Heart left ventricle (tissue), 16 donors: Measurements from ENCODE around the gene ADAMTS18. TPM values are rescaled to one million over a fixed set of nuclear protein-coding genes. Genes with fewer than 3 reads are reported as not detected.

Source experiments
- ATAC-seq, 4 donors: fragments of 200-7000 bp; cut with Tn5 transposase; one replicate each; pipeline ENCODE4 v1.9.1; 2020 to 2022; ENCODE audit warnings: moderate library complexity in 4 of 4, mild to moderate bottlenecking in 3 of 4, moderate number of reproducible peaks in 1 of 4
- DNase-seq, 5 donors: peaks; one replicate each; pipeline ENCODE4 v3.0.0-alpha.2; 2020
- H3K27ac ChIP-seq, 12 donors: fragments of 200-600 bp; sonication (generic) in 4 of 12; one replicate each; pipeline versions ENCODE4 v1.5.0 to v1.8.0; 2016 to 2022; ENCODE audit warnings: mild to moderate bottlenecking in 2 of 12
- H3K27me3 ChIP-seq, 9 donors: fragments of 200-600 bp; sonication (generic) in 2 of 9; one replicate each; pipeline versions ENCODE4 v1.5.1 to v1.8.0; 2016 to 2022; ENCODE audit warnings: mild to moderate bottlenecking in 3 of 9
- H3K36me3 ChIP-seq, 9 donors: fragments of 200-600 bp; sonication (generic) in 2 of 9; one replicate each; pipeline versions ENCODE4 v1.5.0 to v1.8.0; 2018 to 2022; ENCODE audit warnings: mild to moderate bottlenecking in 2 of 9
- H3K4me1 ChIP-seq, 12 donors: fragments of 200-600 bp; sonication (generic) in 4 of 12; one replicate each; pipeline versions ENCODE4 v1.5.0 to v1.8.0; 2016 to 2022; ENCODE audit warnings: mild to moderate bottlenecking in 3 of 12
- H3K4me3 ChIP-seq, 12 donors: fragments of 200-600 bp; sonication (generic) in 4 of 12; one replicate each; pipeline versions ENCODE4 v1.5.0 to v1.8.0; 2017 to 2022; ENCODE audit warnings: mild to moderate bottlenecking in 9 of 12, moderate library complexity in 4 of 12
- H3K9me3 ChIP-seq, 12 donors: fragments of 200-600 bp; sonication (generic) in 4 of 12; one replicate each; pipeline versions ENCODE4 v1.5.0 to v1.8.0; 2016 to 2022; ENCODE audit warnings: mild to moderate bottlenecking in 1 of 12
- CTCF ChIP-seq, 12 donors: fragments of 200-600 bp; sonication (generic) in 4 of 12; IDR thresholded peaks; one replicate each; pipeline versions ENCODE4 v1.5.0 to v1.8.0; 2018 to 2022; ENCODE audit warnings: antibody characterized with exemption in 12 of 12, mild to moderate bottlenecking in 5 of 12
- POLR2A ChIP-seq, 2 donors: fragments of 450-650 bp; IDR thresholded peaks; one replicate each; pipeline ENCODE4 v1.6.1; 2017; ENCODE audit warnings: antibody characterized with exemption in 2 of 2, mild to moderate bottlenecking in 2 of 2, moderate library complexity in 2 of 2
- WGBS, 4 donors: extraction: QIAGEN DNeasy Blood & Tissue Kit in 2 of 4; methylation state at CpG; one replicate each; pipeline versions ENCODE4 v1.1.5 to v1.1.7; 2013 to 2018; 5-methylcytosine and 5-hydroxymethylcytosine counted together
- intact Hi-C, 10 donors: fragments of 100-400 bp; cut with DNase I; formaldehyde crosslinking; loops; one replicate each; pipeline versions ENCODE4 v1.11.1 to v1.14.2; 2022
- polyA plus RNA-seq, 2 donors: library from polyadenylated mRNA; stranded (reverse); fragments of 200-250 nt; gene quantifications; one replicate each; pipeline ENCODE4 v1.2.3, GENCODE V29; 2013
- total RNA-seq, 9 donors: library from RNA; depleted of rRNA in 2 of 9; stranded (reverse); fragments of >200 nt in 2 of 9; fragmentation: NEBNext Ultra II Directional in 3 of 9; extraction: Animal tissue kit (Norgen Biotek cat#: 25700) in 3 of 9; gene quantifications; one replicate each; pipeline versions ENCODE4 v1.1.0 to v1.2.4, GENCODE V29; 2016 to 2023
- donor health status: ischemic (EF 13 %, LVEDD 7.1; RV severe dilation, severe dysfunction).
- donor health status: healthy with polysubstance abuse.
- donor health status: DM: no; HTN: yes; CAD: no.
- donor health status: DM: no; HTN: no; CAD: no.
- donor health status: ischemic (EF 25% LVEDD 6.9; RV normal size, moderate dysfunction).
- donor health status: ischemic (EF 25% LVEDD 5.7; RV mildly dilated, moderate dysfunction).
- donor health status: healthy.
- donor health status: DM: yes; HTN: yes; CAD: no.
- donor health status: ischemic (EF 35%, LVEDD 5.7; RV mildly dilated, moderate dysfunction).
- donor health status: nonischemic (EF 11% LVEDD 7.7; RV severe dilation, severe dysfunction).
- donor health status: DM: yes; HTN: yes; CAD: no.
- donor health status: PGD.
- donor health status: ischemic (EF 29% LVEDD 5.4; RV normal size, mild dysfunction).
- donor health status: nonischemic (EF 23%, LVEDD 6.1; RV moderate dilation, normal function).

ADAMTS18 gene
- total and polyA plus RNA-seq, 11 donors = 0.10 to 0.69 (median 0.14) TPM; not detected in 8

GRCh38 chr16:77344341-77344740 lies 90.5 kb downstream of the ADAMTS18 start:
- no peak for DNase-seq
- Histone ChIP-seq H3K4me1 (no peaks in the 10 kb centered on the region), H3K4me3 (no peak overlapping the region), H3K27ac (no peak overlapping the region), H3K27me3 (no peaks in the 10 kb centered on the region), H3K9me3 (peaks cover 0 to 4% (median 0%) of the 10 kb centered on the region in 12 donors), H3K36me3 (no peaks in the 10 kb centered on the region)
- TF ChIP-seq POLR2A (IDR thresholded peaks at IDR 0.05) (no peak), CTCF (IDR thresholded peaks at IDR 0.05) (no peak)
- WGBS, 4 donors = 81 to 89% (median 86%) methylated on average over 6 of the region's 6 CpGs
- intact Hi-C loops = no loop called here
- ATAC-seq = no peak

GRCh38 chr16:77336637-77337036 lies 98.2 kb downstream of the ADAMTS18 start:
- 58 to 70% (median 65%) methylated on average over 2 of the region's 2 CpGs for WGBS, 4 donors
- intact Hi-C loops = no loop called here
- ATAC-seq = no peak

GRCh38 chr16:77335652-77336234 lies 99.1 kb downstream of the ADAMTS18 start:
- 75 to 79% (median 77%) methylated on average over 12 of the region's 12 CpGs for WGBS, 4 donors
- H3K4me3 ChIP-seq = no peak overlapping the region
- no peaks in the 10 kb centered on the region for H3K36me3 ChIP-seq
- TF ChIP-seq POLR2A (IDR thresholded peaks at IDR 0.05) = no peak
- no peak for TF ChIP-seq CTCF (IDR thresholded peaks at IDR 0.05)
- no peaks in the 10 kb centered on the region for H3K9me3 ChIP-seq
- no peaks in the 10 kb centered on the region for H3K27me3 ChIP-seq
- DNase-seq (no peak), ATAC-seq (no peak)
- H3K27ac ChIP-seq = no peak overlapping the region
- intact Hi-C loops = no loop called here
- H3K4me1 ChIP-seq = no peaks in the 10 kb centered on the region

More at GRCh38 chr16:77336637-77337036, 98.2 kb downstream of the ADAMTS18 start:
- Histone ChIP-seq H3K9me3 (no peaks in the 10 kb centered on the region), H3K36me3 (no peaks in the 10 kb centered on the region), H3K27ac (no peak overlapping the region), H3K4me1 (no peaks in the 10 kb centered on the region), H3K27me3 (no peaks in the 10 kb centered on the region), H3K4me3 (no peak overlapping the region)
- no peak for DNase-seq
- TF ChIP-seq POLR2A (IDR thresholded peaks at IDR 0.05) (no peak), CTCF (IDR thresholded peaks at IDR 0.05) (no peak)

- Histone ChIP-seq H3K4me1 (no peaks in the 10 kb centered on the region), H3K36me3 (no peaks in the 10 kb centered on the region), H3K4me3 (no peak overlapping the region), H3K9me3 (no peaks in the 10 kb centered on the region), H3K27ac (no peak overlapping the region), H3K27me3 (peaks cover 0 to 3% (median 0%) of the 10 kb centered on the region in 9 donors)
- ATAC-seq (no peak), DNase-seq (no peak)
- intact Hi-C loops = no loop called here
- 65 to 67% (median 67%) methylated on average over 5 of the region's 5 CpGs for WGBS, 4 donors
- TF ChIP-seq POLR2A (IDR thresholded peaks at IDR 0.05) = no peak
- TF ChIP-seq CTCF (IDR thresholded peaks at IDR 0.05) = no peak
Observed at GRCh38 chr16:77332792-77333191, 102.0 kb downstream of the ADAMTS18 start.
